ENCODE data around the gene SLC22A5. TPM values are rescaled to one million over a fixed set of nuclear protein-coding genes. Genes with fewer than 3 reads are reported as not detected.

The SLC22A5 gene
- polyA plus RNA-seq, 2 of the 4 experiments (the other 2 are of a cell fraction), result 27.4 to 35.3 TPM

GRCh38 chr5:132408456-132408855 lies 38.9 kb downstream of the SLC22A5 start:
- Histone ChIP-seq H3K9me3 (no peaks in the 10 kb centered on the region), H3K4me3 (no peak overlapping the region), H3K27ac (no peak overlapping the region), H3K4me2 (no peak overlapping the region), H3K4me1 (peaks cover 15% of the 10 kb centered on the region)
- DNase-seq (ENCODE audit: low read depth in 1 of 2, low spot score in 1 of 2), result no peak
- ChIA-PET CTCF (interaction anchor here (0.7 to 8.4 kb wide), 5 partner anchors 17 to 223 kb away, joined by 3 to 152 read pairs (median 4); partner anchors contain the start of gene IRF1), POLR2A (no interaction called here)
- TF ChIP-seq NFE2L2 (conservative IDR thresholded peaks at IDR 0.05; ENCODE audit: low read length) (no peak), ZNF302 (CRISPR knock-in tag; IDR thresholded peaks at IDR 0.05) (no peak), EHMT2 (IDR thresholded peaks at IDR 0.05; ENCODE audit: low read depth) (no peak), NPAS2 (CRISPR knock-in tag; IDR thresholded peaks at IDR 0.05; ENCODE audit: borderline replicate concordance) (no peak), POLR2A (IDR thresholded peaks at IDR 0.05; ENCODE audit: low read length) (no peak), RNF2 (IDR thresholded peaks at IDR 0.05; ENCODE audit: borderline replicate concordance, low read depth) (no peak), MAX (IDR thresholded peaks at IDR 0.05) (no peak), FOSL2 (IDR thresholded peaks at IDR 0.05) (no peak), FOSL2 (CRISPR knock-in tag; IDR thresholded peaks at IDR 0.05) (no peak), ZSCAN20 (CRISPR knock-in tag; IDR thresholded peaks at IDR 0.05) (no peak), MAZ (IDR thresholded peaks at IDR 0.05; ENCODE audit: borderline replicate concordance, low read depth, low read length) (no peak), CEBPB (IDR thresholded peaks at IDR 0.05) (no peak), BHLHE40 (IDR thresholded peaks at IDR 0.05; ENCODE audit: low read depth, low read length) (no peak), HDAC2 (IDR thresholded peaks at IDR 0.05) (no peak)
- no peak for FAIRE-seq
- 75% methylated on average over 6 of the region's 6 CpGs for WGBS (ENCODE audit: missing lambda C conversion rate)
- no peak for ATAC-seq

- POLR2A ChIA-PET, result no interaction called here
- ATAC-seq (no peak), FAIRE-seq (no peak), DNase-seq (ENCODE audit: low read depth in 1 of 2, low spot score in 1 of 2) (no peak)
- Histone ChIP-seq H3K4me3 (no peak overlapping the region), H3K4me2 (no peak overlapping the region), H3K27ac (no peak overlapping the region), H3K9me3 (no peaks in the 10 kb centered on the region), H3K4me1 (peaks cover 16% of the 10 kb centered on the region)
- 78% methylated on average over 2 of the region's 2 CpGs for WGBS (ENCODE audit: missing lambda C conversion rate)
- CTCF ChIA-PET, result interaction anchor here (1.1 to 8.4 kb wide), 3 partner anchors 16 to 92 kb away, joined by 3 to 152 read pairs (median 41); no protein-coding TSS in a partner anchor
- TF ChIP-seq CBX8 (IDR thresholded peaks at IDR 0.05), result no peak
- no peak for TF ChIP-seq RNF2 (IDR thresholded peaks at IDR 0.05; ENCODE audit: borderline replicate concordance, low read depth)
Observed at GRCh38 chr5:132408965-132409364, 39.5 kb downstream of the SLC22A5 start.

- Histone ChIP-seq H3K4me2 (peak overlapping the region; percentile 95), H3K27ac (peak overlapping the region; percentile 96 to 98), H3K4me1 (peaks cover 33% of the 10 kb centered on the region), H3K4me3 (peak overlapping the region; percentile 69), H3K9me3 (no peaks in the 10 kb centered on the region)
- POLR2A ChIA-PET, result interaction anchor here (0.5 to 2.4 kb wide), 6 partner anchors 15 to 87 kb away, joined by 3 to 8 read pairs (median 4); partner anchors contain the start of gene IRF1
- WGBS (ENCODE audit: missing lambda C conversion rate), result under 1% methylated on average over 28 of the region's 90 CpGs
- CTCF ChIA-PET, result interaction anchor here (0.6 to 8.4 kb wide), 24 partner anchors 10 to 1507 kb away, joined by 3 to 152 read pairs (median 4); partner anchors contain the start of genes IRF1 and SLC22A5
- no peak for FAIRE-seq
- DNase-seq (ENCODE audit: low read depth in 1 of 2, low spot score in 1 of 2), result peak; percentile 79 to 87
- ATAC-seq, result peak; percentile 94 to 95
- TF ChIP-seq MAZ (IDR thresholded peaks at IDR 0.05; ENCODE audit: borderline replicate concordance, low read depth, low read length) (0 out of 2 replicates have a peak, but pooled peaks have one; percentile 17), CBX8 (IDR thresholded peaks at IDR 0.05) (no peak), POLR2A (IDR thresholded peaks at IDR 0.05; ENCODE audit: low read length) (peak; percentile 73), TP53 (CRISPR knock-in tag; IDR thresholded peaks at IDR 0.05) (0 out of 2 replicates have a peak, but pooled peaks have one; percentile 44), EHF (CRISPR knock-in tag; IDR thresholded peaks at IDR 0.05) (no peak), ZSCAN20 (CRISPR knock-in tag; IDR thresholded peaks at IDR 0.05) (no peak), HOXA7 (CRISPR knock-in tag; IDR thresholded peaks at IDR 0.05) (no peak), HDAC2 (IDR thresholded peaks at IDR 0.05) (no peak), MYC (IDR thresholded peaks at IDR 0.05; ENCODE audit: borderline replicate concordance, low read length) (peak; percentile 56; the same call in 1 of the 2 replicates), HMGXB4 (CRISPR knock-in tag; IDR thresholded peaks at IDR 0.05; ENCODE audit: borderline replicate concordance) (peak; percentile 94), PHF8 (IDR thresholded peaks at IDR 0.05; ENCODE audit: borderline replicate concordance, low read depth) (peak; percentile 65; the same call in 1 of the 2 replicates), MAFK (IDR thresholded peaks at IDR 0.05; ENCODE audit: partially characterized antibody) (no peak), HOXB13 (CRISPR knock-in tag; IDR thresholded peaks at IDR 0.05; ENCODE audit: low read depth) (no peak), ESRRA (IDR thresholded peaks at IDR 0.05; ENCODE audit: borderline replicate concordance, low read length) (peak; percentile 52; the same call in 1 of the 2 replicates), RFX5 (IDR thresholded peaks at IDR 0.05) (no peak), FOXS1 (CRISPR knock-in tag; IDR thresholded peaks at IDR 0.05) (no peak), REST (IDR thresholded peaks at IDR 0.05) (no peak), POLR2AphosphoS2 (conservative IDR thresholded peaks at IDR 0.05; ENCODE audit: low read length) (no peak)
Observed at GRCh38 chr5:132410451-132411303, 41.2 kb downstream of the SLC22A5 start.
